Measurements from ENCODE around the gene TMEM185A.
"Not testable (repeated sequence)": the region's sequence is repeated elsewhere in the genome, so short reads cannot be mapped to it uniquely, and the experiment has no call there.

Gene TMEM185A

DNA sequence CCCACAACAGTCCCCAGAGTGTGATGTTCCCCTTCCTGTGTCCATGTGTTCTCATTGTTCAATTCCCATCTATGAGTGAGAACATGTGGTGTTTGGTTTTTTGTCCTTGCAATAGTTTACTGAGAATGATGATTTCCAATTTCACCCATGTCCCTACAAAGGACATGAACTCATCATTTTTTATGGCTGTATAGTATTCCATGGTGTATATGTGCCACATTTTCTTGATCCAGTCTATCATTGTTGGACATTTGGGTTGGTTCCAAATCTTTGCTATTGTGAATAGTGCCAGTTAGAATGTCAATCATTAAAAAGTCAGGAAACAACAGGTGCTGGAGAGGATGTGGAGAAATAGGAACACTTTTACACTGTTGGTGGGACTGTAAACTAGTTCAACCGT lies 11.9 kb downstream of the TMEM185A start:
- not testable (repeated sequence) for DNase-seq

DNA sequence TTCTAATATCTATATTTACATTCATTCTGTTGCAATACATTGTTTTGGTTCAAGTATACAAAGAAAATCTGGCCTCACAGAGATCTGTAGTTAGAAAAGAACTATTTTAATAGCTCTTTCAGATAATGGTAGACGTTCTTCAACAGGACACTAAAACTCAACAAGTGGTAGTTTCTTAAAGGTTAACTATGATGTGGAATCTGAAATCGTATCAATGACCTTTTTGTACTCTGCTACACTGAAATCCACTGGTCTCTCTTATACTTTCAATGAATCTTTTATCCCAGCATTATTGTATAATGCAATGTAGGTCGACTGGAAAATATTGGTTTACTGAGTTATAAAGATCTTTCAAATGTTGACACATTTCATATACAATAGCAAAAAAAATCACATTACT lies 12.7 kb downstream of the TMEM185A start:
- no peak for DNase-seq

- no peak for DNase-seq
Observed at GRCh38 chrX:149611623-149612175, 19.9 kb downstream of the TMEM185A start.

- no peak for DNase-seq
Observed at GRCh38 chrX:149610511-149610910, 21.1 kb downstream of the TMEM185A start.

DNA sequence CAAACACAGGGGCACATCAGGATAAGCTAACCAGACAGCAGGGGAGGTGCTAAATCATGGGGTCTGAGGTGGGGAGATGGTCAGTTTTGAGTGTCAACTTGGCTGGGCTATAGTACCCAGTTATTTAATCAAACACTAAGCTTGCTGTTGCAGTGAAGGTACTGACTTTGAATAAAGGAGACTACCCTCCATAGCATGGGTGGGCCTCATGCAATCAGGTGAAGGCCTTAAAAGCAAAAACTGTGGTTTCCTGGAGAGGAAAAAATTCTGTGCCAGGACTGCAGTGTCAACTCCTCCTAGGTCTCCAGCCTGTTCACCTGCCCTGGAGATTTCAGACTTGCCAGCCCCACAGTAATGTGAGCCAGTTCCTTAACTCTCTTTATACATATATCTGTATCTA lies 23.9 kb downstream of the TMEM185A start:
- no peak for DNase-seq

GRCh38 chrX:149605248-149605885 lies 26.2 kb downstream of the TMEM185A start:
- not testable (repeated sequence) for DNase-seq

DNA sequence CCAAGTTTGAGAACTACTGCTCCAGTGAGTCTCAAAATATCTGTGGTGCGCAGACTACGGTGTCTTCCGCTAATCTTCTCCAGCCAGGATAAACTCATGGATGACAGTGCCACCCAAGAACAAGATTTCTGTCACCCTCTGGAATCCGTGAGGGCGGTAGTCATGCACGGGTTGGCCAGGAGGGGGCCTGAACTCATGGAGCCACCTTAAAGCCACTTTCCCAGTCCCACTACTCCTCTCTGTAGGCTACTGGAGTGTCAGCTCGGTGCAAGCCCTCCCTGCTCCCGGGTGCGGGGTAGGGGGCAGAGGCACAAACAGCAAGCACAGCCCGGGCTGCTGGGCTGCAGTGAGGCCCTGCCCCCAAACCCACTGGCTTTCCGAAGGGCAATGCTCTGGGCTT lies 33.0 kb downstream of the TMEM185A start:
- DNase-seq = not testable (repeated sequence)

DNA sequence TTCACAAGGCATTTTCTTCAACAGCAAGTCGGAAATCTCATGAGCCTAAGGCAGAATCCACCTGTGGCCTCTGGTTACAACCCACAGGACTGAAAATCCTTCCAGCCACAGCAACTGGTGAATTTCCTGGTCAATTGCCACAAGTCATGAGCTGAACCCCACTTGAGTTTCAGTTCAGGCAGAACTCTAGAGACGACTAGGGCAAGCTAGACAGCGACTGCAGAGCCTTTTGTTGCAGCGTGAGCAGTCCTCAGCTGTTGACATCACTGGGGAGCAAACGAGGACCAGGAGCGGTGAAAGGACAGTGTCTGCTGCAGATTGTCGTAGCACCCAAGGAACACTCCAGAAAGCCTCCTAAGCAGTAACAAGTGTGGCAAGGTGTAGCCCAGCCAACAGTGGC lies 35.6 kb downstream of the TMEM185A start:
- DNase-seq = not testable (repeated sequence)

DNA sequence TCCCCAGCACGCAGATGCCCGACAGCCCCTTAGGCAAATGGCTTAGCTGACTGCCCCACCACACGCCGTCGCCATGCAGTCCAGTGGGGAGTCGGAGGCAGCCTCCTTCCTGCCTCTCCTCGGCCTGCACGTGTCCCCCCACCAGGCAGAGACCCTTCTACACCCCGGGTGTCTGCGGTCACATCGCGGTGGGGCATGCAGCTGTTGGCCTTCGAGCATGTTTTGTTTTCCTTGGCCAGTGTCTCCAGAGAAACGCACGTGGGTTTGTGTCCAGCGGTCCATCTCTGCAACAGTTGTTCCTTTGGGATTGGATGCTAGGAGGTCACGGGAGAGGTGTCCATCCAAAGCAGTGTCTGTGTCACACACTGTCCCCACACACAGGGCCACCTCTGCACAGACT lies 36.4 kb downstream of the TMEM185A start, which contains the start of gene HSFX2:
TSS of gene HSFX2 (minus strand) at position 101 of the 400 bp plus-strand sequence. CDS start 614 bp downstream, outside the sequence.
- DNase-seq = not testable (repeated sequence)

GRCh38 chrX:149590993-149591392 lies 40.6 kb downstream of the TMEM185A start:
- DNase-seq = not testable (repeated sequence)

GRCh38 chrX:149587359-149587758 lies 44.2 kb downstream of the TMEM185A start, which contains the start of gene MAGEA9B:
Gene MAGEA9B, minus strand, starts transcription at chrX:149587459. Its CDS starts 4,280 bp downstream, at chrX:149583179.
- not testable (repeated sequence) for DNase-seq

DNA sequence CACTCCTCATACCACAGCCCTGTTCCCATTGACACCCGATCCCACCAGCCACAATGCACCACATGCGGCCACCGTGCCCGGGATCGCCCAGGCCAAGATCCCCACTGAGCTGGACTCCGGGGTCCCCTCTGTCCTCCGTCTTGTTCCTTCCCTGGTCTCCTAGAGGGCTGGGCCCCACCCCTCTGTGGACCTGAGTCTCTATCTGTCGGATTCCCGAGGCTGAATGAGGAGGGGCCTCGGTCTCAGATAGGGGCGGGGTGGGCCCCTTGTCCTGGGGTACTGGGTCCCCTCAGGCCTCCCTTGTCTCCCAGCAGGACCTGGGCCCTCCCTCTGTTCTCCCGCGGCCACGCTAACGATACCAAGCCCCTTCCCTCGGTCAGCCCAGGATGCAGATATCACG lies 46.0 kb downstream of the TMEM185A start:
- not testable (repeated sequence) for DNase-seq

DNA sequence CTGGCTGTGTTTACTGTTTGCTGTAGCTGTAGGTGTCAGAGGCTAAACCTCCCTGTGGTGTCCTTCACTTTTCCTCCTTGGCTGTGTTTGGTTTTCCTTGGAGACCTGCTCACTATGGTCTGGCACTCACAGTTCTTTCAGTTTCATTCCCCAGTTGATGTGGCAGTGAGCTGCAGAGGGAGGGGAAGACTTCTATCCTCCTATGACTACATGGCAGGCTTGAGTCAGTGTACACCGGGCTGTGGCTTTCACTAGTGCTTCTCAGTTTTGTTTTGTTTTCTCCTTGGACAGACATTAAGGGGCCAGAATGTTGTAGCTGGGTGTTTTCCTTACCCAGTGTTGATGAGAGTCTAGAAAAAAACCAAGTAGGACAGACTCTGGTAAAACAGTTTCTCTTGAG lies 58.1 kb downstream of the TMEM185A start:
- not testable (repeated sequence) for DNase-seq

DNA sequence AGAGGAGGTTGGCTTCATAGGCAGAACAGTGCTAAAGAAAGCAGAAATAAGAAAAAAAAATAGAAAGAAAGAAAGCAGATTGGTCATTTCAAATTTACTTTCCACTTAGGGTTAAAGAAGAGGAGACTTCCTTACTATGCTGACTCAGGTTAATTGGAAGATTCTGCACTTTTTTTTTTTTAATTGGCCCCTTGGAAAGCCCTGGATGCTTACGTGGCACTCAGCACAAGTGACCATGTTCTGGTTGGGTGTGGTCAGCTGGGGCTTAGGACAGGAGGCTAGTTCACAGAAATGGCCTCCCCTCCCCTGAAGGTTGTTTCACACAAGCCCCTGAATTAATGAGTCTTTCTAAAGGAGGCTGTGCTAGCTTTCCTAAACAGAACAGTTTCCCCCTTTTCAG lies 58.8 kb downstream of the TMEM185A start:
- DNase-seq = no peak

GRCh38 chrX:149571770-149572169 lies 59.8 kb downstream of the TMEM185A start:
- DNase-seq = no peak

GRCh38 chrX:149570668-149571067 lies 60.9 kb downstream of the TMEM185A start:
- no peak for DNase-seq

DNA sequence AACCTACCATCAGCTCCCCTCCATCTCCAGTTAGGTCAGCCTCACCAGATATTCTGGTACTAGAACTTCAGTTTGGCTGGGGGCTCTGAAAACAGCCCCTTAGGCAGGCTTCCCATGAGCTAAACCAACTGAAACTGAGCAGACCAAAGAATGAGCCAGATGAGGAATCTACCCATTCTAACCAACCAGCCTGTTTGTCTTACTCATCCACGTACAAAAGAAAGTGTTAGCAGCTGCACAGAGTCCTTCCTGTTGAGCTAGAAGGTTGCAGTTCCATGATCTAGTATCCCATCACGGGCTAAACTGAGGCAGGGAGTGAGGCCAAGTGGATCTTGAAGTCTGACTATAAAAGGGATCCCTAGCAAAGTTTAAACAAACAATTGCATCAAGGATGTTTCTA lies 61.8 kb downstream of the TMEM185A start:
- DNase-seq = no peak

- no peak for DNase-seq
Observed at GRCh38 chrX:149568701-149569296, 62.8 kb downstream of the TMEM185A start.

- DNase-seq = no peak
Observed at GRCh38 chrX:149567621-149568417, 63.8 kb downstream of the TMEM185A start.

- DNase-seq = no peak
Observed at GRCh38 chrX:149563359-149563758, 68.2 kb downstream of the TMEM185A start.

GRCh38 chrX:149555251-149555650 lies 76.3 kb downstream of the TMEM185A start:
- DNase-seq = not testable (repeated sequence)

- DNase-seq = not testable (repeated sequence)
Observed at GRCh38 chrX:149551939-149552248, 79.7 kb downstream of the TMEM185A start.

GRCh38 chrX:149551245-149551938 lies 80.2 kb downstream of the TMEM185A start:
- not testable (repeated sequence) for DNase-seq
